HUES6 (cell line): Measurements from ENCODE around the gene DPEP3.
"Not testable (repeated sequence)": the region's sequence is repeated elsewhere in the genome, so short reads cannot be mapped to it uniquely, and the experiment has no call there.

Experiments
- H3K27ac ChIP-seq: 2 replicates; pipeline ENCODE4 v1.7.0; 2013; ENCODE audit warnings: low read depth, mild to moderate bottlenecking, low read length, inconsistent platforms
- H3K27me3 ChIP-seq: 2 replicates; pipeline ENCODE4 v1.6.1; 2013; ENCODE audit warnings: low read length; ENCODE audit not compliant: control insufficient read depth, insufficient read depth
- H3K36me3 ChIP-seq: 2 replicates; pipeline ENCODE4 v1.6.1; 2013; ENCODE audit warnings: low read length; ENCODE audit not compliant: control insufficient read depth, insufficient read depth
- H3K4me1 ChIP-seq: 2 replicates; pipeline ENCODE4 v1.6.1; 2013; ENCODE audit warnings: low read length; ENCODE audit not compliant: control insufficient read depth, insufficient read depth
- H3K4me3 ChIP-seq: 2 replicates; pipeline ENCODE4 v1.5.1; 2013; ENCODE audit warnings: low read depth, low read length
- H3K9ac ChIP-seq: one replicate; pipeline ENCODE4 v1.6.1; 2013; ENCODE audit warnings: mild to moderate bottlenecking, low read length
- H3K9me3 ChIP-seq: 2 replicates; pipeline ENCODE4 v1.6.1; 2013; ENCODE audit warnings: low read depth, low read length; ENCODE audit not compliant: control insufficient read depth, insufficient read depth

Gene DPEP3

GRCh38 chr16:67979955-67980678 is at the start of gene DPEP3:
Gene DPEP3 (minus strand): TSS chr16:67980499. CDS start chr16:67980380, 119 bp downstream.
- Histone ChIP-seq H3K9me3 (no peaks in the 10 kb centered on the region), H3K4me1 (peaks cover 5% of the 10 kb centered on the region; the same call in 1 of the 2 replicates), H3K9ac (no peak within 1 kb of the TSS), H3K27ac (no peak within 1 kb of the TSS), H3K36me3 (no peaks in the 10 kb centered on the region), H3K27me3 (peaks cover 4% of the 10 kb centered on the region; the same call in 1 of the 2 replicates), H3K4me3 (peak within 1 kb of the TSS; percentile 15; the same call in 1 of the 2 replicates)

GRCh38 chr16:68028996-68029395 is 48.7 kb upstream of the DPEP3 start:
- Histone ChIP-seq H3K9ac (no peak overlapping the region), H3K9me3 (no peaks in the 10 kb centered on the region), H3K4me3 (no peak overlapping the region), H3K36me3 (peaks cover 19% of the 10 kb centered on the region), H3K27me3 (no peaks in the 10 kb centered on the region), H3K27ac (no peak overlapping the region), H3K4me1 (no peaks in the 10 kb centered on the region)

GRCh38 chr16:68022728-68023537 is 42.6 kb upstream of the DPEP3 start, which contains the start of the genes DDX28 and DUS2:
Gene DDX28 (minus strand): TSS chr16:68023232. CDS start chr16:68023202, 30 bp downstream.
Gene DUS2 (plus strand): TSS chr16:68023284. CDS start chr16:68038024, 14,740 bp downstream.
- Histone ChIP-seq H3K36me3 (peaks cover 24% of the 10 kb centered on the region), H3K27me3 (no peaks in the 10 kb centered on the region), H3K4me3 (peak within 1 kb of the TSS; percentile 87), H3K27ac (peak within 1 kb of the TSS; percentile 92), H3K9me3 (no peaks in the 10 kb centered on the region), H3K9ac (peak within 1 kb of the TSS; percentile 84), H3K4me1 (no peaks in the 10 kb centered on the region)

- H3K9me3 ChIP-seq, result no peaks in the 10 kb centered on the region
- H3K9ac ChIP-seq, result peak overlapping the region; percentile 84
- H3K4me1 ChIP-seq, result no peaks in the 10 kb centered on the region
- no peaks in the 10 kb centered on the region for H3K27me3 ChIP-seq
- H3K4me3 ChIP-seq, result peak overlapping the region; percentile 87
- peaks cover 18% of the 10 kb centered on the region for H3K36me3 ChIP-seq
- peak overlapping the region; percentile 92 for H3K27ac ChIP-seq
Observed at GRCh38 chr16:68022278-68022727, 42.0 kb upstream of the DPEP3 start.

- H3K27ac ChIP-seq, result no peak overlapping the region
- no peaks in the 10 kb centered on the region for H3K9me3 ChIP-seq
- H3K4me1 ChIP-seq, result no peaks in the 10 kb centered on the region
- peak overlapping the region; percentile 84 for H3K9ac ChIP-seq
- H3K4me3 ChIP-seq, result peak overlapping the region; percentile 87; the same call in 1 of the 2 replicates
- peaks cover 18% of the 10 kb centered on the region for H3K36me3 ChIP-seq
- H3K27me3 ChIP-seq, result no peaks in the 10 kb centered on the region
Observed at GRCh38 chr16:68021490-68021889, 41.2 kb upstream of the DPEP3 start.

GRCh38 chr16:68019167-68019680 is 38.9 kb upstream of the DPEP3 start:
- no peaks in the 10 kb centered on the region for H3K4me1 ChIP-seq
- H3K27me3 ChIP-seq, result no peaks in the 10 kb centered on the region
- H3K9ac ChIP-seq, result no peak overlapping the region
- peaks cover 11% of the 10 kb centered on the region for H3K36me3 ChIP-seq
- H3K27ac ChIP-seq, result no peak overlapping the region
- H3K9me3 ChIP-seq, result no peaks in the 10 kb centered on the region
- H3K4me3 ChIP-seq, result no peak overlapping the region

GRCh38 chr16:68015681-68016080 is 35.4 kb upstream of the DPEP3 start, which contains the start of gene DPEP2NB:
Gene DPEP2NB (minus strand): TSS chr16:68015911. CDS start chr16:68015770, 141 bp downstream.
- no peak within 1 kb of the TSS for H3K9ac ChIP-seq
- no peaks in the 10 kb centered on the region for H3K36me3 ChIP-seq
- no peak within 1 kb of the TSS for H3K27ac ChIP-seq
- no peak within 1 kb of the TSS for H3K4me3 ChIP-seq
- no peaks in the 10 kb centered on the region for H3K4me1 ChIP-seq
- H3K9me3 ChIP-seq, result no peaks in the 10 kb centered on the region
- no peaks in the 10 kb centered on the region for H3K27me3 ChIP-seq

GRCh38 chr16:68013440-68013839 is 33.1 kb upstream of the DPEP3 start:
- Histone ChIP-seq H3K4me1 (peaks cover 6% of the 10 kb centered on the region), H3K27me3 (no peaks in the 10 kb centered on the region), H3K9ac (no peak overlapping the region), H3K36me3 (no peaks in the 10 kb centered on the region), H3K27ac (no peak overlapping the region), H3K4me3 (no peak overlapping the region), H3K9me3 (no peaks in the 10 kb centered on the region)

GRCh38 chr16:68009872-68010271 is 29.6 kb upstream of the DPEP3 start:
- H3K27me3 ChIP-seq, H3K4me3 ChIP-seq, H3K27ac ChIP-seq, H3K9me3 ChIP-seq, H3K36me3 ChIP-seq, H3K9ac ChIP-seq: not testable (repeated sequence)
- peaks cover 13% of the 10 kb centered on the region for H3K4me1 ChIP-seq

GRCh38 chr16:68009157-68009735 is 28.9 kb upstream of the DPEP3 start:
- no peak overlapping the region for H3K9ac ChIP-seq
- no peaks in the 10 kb centered on the region for H3K27me3 ChIP-seq
- H3K27ac ChIP-seq, result no peak overlapping the region
- H3K36me3 ChIP-seq, result no peaks in the 10 kb centered on the region
- peaks cover 13% of the 10 kb centered on the region for H3K4me1 ChIP-seq
- no peaks in the 10 kb centered on the region for H3K9me3 ChIP-seq
- H3K4me3 ChIP-seq, result no peak overlapping the region
